Memory B cell (primary cell): ENCODE measurements around the gene SASH1.

Experiments used
- ATAC-seq: fragments of 150-1000 bp; cut with Tn5 transposase; 2 replicates; pipeline ENCODE4 v1.10.0; 2021; ENCODE audit warnings: low read depth, mild to moderate bottlenecking, moderate library complexity
- DNase-seq, 2 donors: peaks; one replicate each; pipeline ENCODE4 v3.0.0; 2022; ENCODE audit warnings: low spot score in 2 of 2
- H3K27ac Mint-ChIP-seq: one replicate; pipeline ENCODE4 v1.8.0; 2022; ENCODE audit warnings: mild to moderate bottlenecking, moderate library complexity, mixed read lengths
- H3K27me3 Mint-ChIP-seq: one replicate; pipeline ENCODE4 v1.8.0; 2022; ENCODE audit warnings: mixed read lengths
- H3K36me3 Mint-ChIP-seq: one replicate; pipeline ENCODE4 v1.8.0; 2022; ENCODE audit warnings: mild to moderate bottlenecking, mixed read lengths
- H3K4me1 Mint-ChIP-seq: one replicate; pipeline ENCODE4 v1.8.0; 2022; ENCODE audit warnings: mixed read lengths
- H3K4me3 Mint-ChIP-seq: one replicate; pipeline ENCODE4 v1.8.0; 2022; ENCODE audit warnings: mild to moderate bottlenecking, moderate library complexity, mixed read lengths
- H3K9me3 Mint-ChIP-seq: one replicate; pipeline ENCODE4 v1.8.0; 2022; ENCODE audit warnings: mixed read lengths

The SASH1 gene

DNA sequence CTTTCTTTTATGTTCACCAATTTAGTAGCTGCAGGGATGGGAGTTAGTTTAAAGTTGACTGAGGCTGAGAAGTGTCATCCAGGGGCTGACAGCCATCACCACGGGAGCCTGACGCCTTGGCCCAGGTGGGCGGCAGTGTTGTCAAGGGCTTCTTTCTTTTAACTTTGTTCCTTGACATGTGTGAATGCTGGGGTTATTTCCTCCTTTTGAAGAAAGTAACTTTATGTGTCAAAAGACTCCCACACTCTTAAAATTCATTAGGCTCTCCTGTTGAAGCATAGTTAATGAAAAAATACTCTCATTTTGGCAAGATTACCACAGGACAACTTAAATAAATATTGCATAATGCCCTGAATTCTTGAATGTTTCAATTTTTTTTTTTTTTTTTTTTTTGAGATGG, 50.0 kb downstream of the SASH1 start:
- H3K9me3 Mint-ChIP-seq, result peaks cover 1% of the 10 kb centered on the region
- H3K36me3 Mint-ChIP-seq, result peaks cover 1% of the 10 kb centered on the region
- H3K27ac Mint-ChIP-seq, result no peak overlapping the region
- DNase-seq, result no peak
- H3K4me3 Mint-ChIP-seq, result no peak overlapping the region
- no peaks in the 10 kb centered on the region for H3K4me1 Mint-ChIP-seq
- no peak for ATAC-seq
- peaks cover 8% of the 10 kb centered on the region for H3K27me3 Mint-ChIP-seq

DNA sequence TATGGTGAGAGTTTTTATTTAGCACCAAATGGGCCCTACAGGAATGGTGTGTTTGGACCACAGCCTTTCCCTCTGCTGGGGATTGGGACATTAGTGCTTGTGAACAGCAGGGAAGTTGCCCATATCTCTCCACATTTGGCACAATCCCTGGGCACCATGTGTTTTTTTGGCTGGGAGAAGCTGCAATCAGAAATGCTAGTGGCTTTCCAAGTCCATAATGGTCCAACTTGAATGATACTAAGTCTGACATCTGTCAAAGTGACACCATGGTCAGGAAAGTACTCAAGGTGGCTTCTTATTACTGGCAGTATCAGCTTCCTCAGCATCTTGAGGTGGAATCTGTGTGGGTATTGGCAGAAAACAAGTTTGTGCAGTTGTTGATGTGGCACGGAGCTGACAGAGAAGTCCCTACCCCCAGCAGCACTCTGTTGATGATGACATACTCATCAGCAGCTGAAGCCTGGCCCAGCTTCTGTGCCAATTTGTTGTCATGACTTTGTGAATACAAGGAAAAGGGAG, 53.0 kb downstream of the SASH1 start:
- peaks cover 11% of the 10 kb centered on the region for H3K27me3 Mint-ChIP-seq
- peaks cover 1% of the 10 kb centered on the region for H3K9me3 Mint-ChIP-seq
- H3K4me1 Mint-ChIP-seq, result no peaks in the 10 kb centered on the region
- ATAC-seq (no peak), DNase-seq (no peak)
- H3K4me3 Mint-ChIP-seq, result no peak overlapping the region
- H3K36me3 Mint-ChIP-seq, result peaks cover 1% of the 10 kb centered on the region
- no peak overlapping the region for H3K27ac Mint-ChIP-seq

- H3K4me1 Mint-ChIP-seq, result no peaks in the 10 kb centered on the region
- H3K27me3 Mint-ChIP-seq, result peaks cover 8% of the 10 kb centered on the region
- H3K27ac Mint-ChIP-seq, result no peak overlapping the region
- peaks cover under 1% of the 10 kb centered on the region for H3K9me3 Mint-ChIP-seq
- no peak overlapping the region for H3K4me3 Mint-ChIP-seq
- peaks cover under 1% of the 10 kb centered on the region for H3K36me3 Mint-ChIP-seq
- DNase-seq (no peak), ATAC-seq (no peak)
Measured at GRCh38 chr6:148396411-148396810, 53.8 kb downstream of the SASH1 start.

DNA sequence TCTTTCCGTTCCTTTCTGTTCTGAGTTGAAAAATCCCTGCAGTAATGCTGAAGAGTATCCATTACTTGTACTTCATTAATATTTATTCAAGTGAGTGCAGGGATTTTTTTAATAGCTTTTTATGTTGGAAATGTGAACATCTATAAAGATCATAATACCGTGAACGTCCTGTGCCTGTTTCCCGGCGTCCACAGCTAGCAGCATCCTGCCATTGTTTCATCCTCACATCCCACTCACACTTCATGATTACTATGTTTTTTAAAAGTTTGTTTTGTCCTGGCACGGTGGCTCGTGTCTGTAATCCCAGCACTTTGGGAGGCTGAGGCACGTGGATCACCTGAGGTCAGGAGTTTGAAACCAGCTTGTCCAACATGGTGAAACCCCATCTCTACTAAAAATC, 54.3 kb downstream of the SASH1 start:
- Mint-ChIP-seq H3K27ac (no peak overlapping the region), H3K9me3 (no peaks in the 10 kb centered on the region), H3K36me3 (no peaks in the 10 kb centered on the region), H3K4me3 (no peak overlapping the region), H3K4me1 (no peaks in the 10 kb centered on the region), H3K27me3 (peaks cover 9% of the 10 kb centered on the region)
- DNase-seq (no peak), ATAC-seq (no peak)

- no peaks in the 10 kb centered on the region for H3K4me1 Mint-ChIP-seq
- H3K9me3 Mint-ChIP-seq, result no peaks in the 10 kb centered on the region
- H3K27ac Mint-ChIP-seq, result no peak overlapping the region
- ATAC-seq (no peak), DNase-seq (no peak)
- no peak overlapping the region for H3K4me3 Mint-ChIP-seq
- H3K36me3 Mint-ChIP-seq, result no peaks in the 10 kb centered on the region
- peaks cover 10% of the 10 kb centered on the region for H3K27me3 Mint-ChIP-seq
Measured at GRCh38 chr6:148398244-148398643, 55.6 kb downstream of the SASH1 start.

DNA sequence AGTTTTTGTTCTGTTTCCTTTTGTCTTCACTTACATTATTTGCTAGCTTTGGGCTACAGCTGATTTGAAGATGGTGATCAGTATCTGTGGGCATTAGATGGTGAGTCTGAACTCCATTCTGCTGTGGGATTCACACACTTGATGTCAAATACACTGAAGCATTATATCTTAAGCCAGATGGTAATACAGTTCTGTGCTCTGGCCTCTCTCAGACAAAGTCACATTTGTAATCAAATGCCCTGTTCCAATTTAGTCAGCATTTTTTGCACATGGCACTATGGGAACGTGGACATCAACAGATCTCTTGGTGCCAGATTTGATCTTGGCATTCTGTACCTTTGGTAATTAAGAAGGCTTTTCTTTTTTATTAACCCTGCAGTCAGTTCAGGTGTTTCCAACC, 56.0 kb downstream of the SASH1 start:
- Mint-ChIP-seq H3K4me1 (no peaks in the 10 kb centered on the region), H3K27ac (no peak overlapping the region), H3K27me3 (peaks cover 9% of the 10 kb centered on the region), H3K9me3 (no peaks in the 10 kb centered on the region), H3K4me3 (no peak overlapping the region), H3K36me3 (no peaks in the 10 kb centered on the region)
- DNase-seq, result no peak
- no peak for ATAC-seq

GRCh38 chr6:148401571-148401970, 58.9 kb downstream of the SASH1 start:
- Mint-ChIP-seq H3K4me1 (no peaks in the 10 kb centered on the region), H3K9me3 (no peaks in the 10 kb centered on the region), H3K4me3 (no peak overlapping the region), H3K27me3 (peaks cover 16% of the 10 kb centered on the region), H3K36me3 (no peaks in the 10 kb centered on the region), H3K27ac (no peak overlapping the region)
- DNase-seq, result no peak
- no peak for ATAC-seq

GRCh38 chr6:148404456-148405054, 61.9 kb downstream of the SASH1 start:
- Mint-ChIP-seq H3K36me3 (no peaks in the 10 kb centered on the region), H3K9me3 (no peaks in the 10 kb centered on the region), H3K27ac (no peak overlapping the region), H3K4me3 (no peak overlapping the region), H3K27me3 (peaks cover 17% of the 10 kb centered on the region), H3K4me1 (no peaks in the 10 kb centered on the region)
- ATAC-seq (no peak), DNase-seq (no peak)

DNA sequence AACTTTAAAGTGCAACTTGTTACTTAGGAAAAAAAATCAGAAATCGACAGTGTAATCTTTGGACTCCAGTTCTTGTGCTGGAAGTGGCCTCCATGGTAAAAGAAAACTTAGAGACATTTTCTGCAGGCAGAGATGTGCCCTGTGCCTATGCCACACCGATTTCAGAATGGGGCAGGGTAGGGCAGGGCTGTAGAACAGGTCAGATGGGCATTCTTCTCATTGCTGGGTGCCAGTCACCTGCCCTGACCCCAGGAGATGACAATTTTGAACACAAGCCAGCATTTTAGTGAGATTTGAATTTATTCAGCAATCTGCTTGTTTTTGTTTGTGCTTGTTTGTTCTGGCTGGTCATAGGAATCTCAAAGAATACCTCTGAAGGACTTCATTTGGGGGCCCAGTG, 63.3 kb downstream of the SASH1 start:
- DNase-seq, result no peak
- no peaks in the 10 kb centered on the region for H3K4me1 Mint-ChIP-seq
- no peak overlapping the region for H3K4me3 Mint-ChIP-seq
- no peak overlapping the region for H3K27ac Mint-ChIP-seq
- no peaks in the 10 kb centered on the region for H3K9me3 Mint-ChIP-seq
- no peaks in the 10 kb centered on the region for H3K36me3 Mint-ChIP-seq
- no peak for ATAC-seq
- H3K27me3 Mint-ChIP-seq, result peaks cover 17% of the 10 kb centered on the region

- H3K27me3 Mint-ChIP-seq, result peaks cover 16% of the 10 kb centered on the region
- ATAC-seq (no peak), DNase-seq (no peak)
- H3K9me3 Mint-ChIP-seq, result no peaks in the 10 kb centered on the region
- H3K27ac Mint-ChIP-seq, result no peak overlapping the region
- no peak overlapping the region for H3K4me3 Mint-ChIP-seq
- no peaks in the 10 kb centered on the region for H3K36me3 Mint-ChIP-seq
- H3K4me1 Mint-ChIP-seq, result no peaks in the 10 kb centered on the region
Measured at GRCh38 chr6:148406579-148407371, 64.1 kb downstream of the SASH1 start.

GRCh38 chr6:148407372-148407771, 64.7 kb downstream of the SASH1 start:
- no peaks in the 10 kb centered on the region for H3K4me1 Mint-ChIP-seq
- no peak overlapping the region for H3K27ac Mint-ChIP-seq
- H3K4me3 Mint-ChIP-seq, result no peak overlapping the region
- H3K9me3 Mint-ChIP-seq, result no peaks in the 10 kb centered on the region
- no peak for ATAC-seq
- no peaks in the 10 kb centered on the region for H3K36me3 Mint-ChIP-seq
- no peak for DNase-seq
- H3K27me3 Mint-ChIP-seq, result peaks cover 14% of the 10 kb centered on the region

- H3K4me1 Mint-ChIP-seq, result no peaks in the 10 kb centered on the region
- H3K27ac Mint-ChIP-seq, result no peak overlapping the region
- H3K9me3 Mint-ChIP-seq, result no peaks in the 10 kb centered on the region
- no peak overlapping the region for H3K4me3 Mint-ChIP-seq
- ATAC-seq, result no peak
- peaks cover 15% of the 10 kb centered on the region for H3K27me3 Mint-ChIP-seq
- no peak for DNase-seq
- H3K36me3 Mint-ChIP-seq, result no peaks in the 10 kb centered on the region
Measured at GRCh38 chr6:148413321-148414091, 70.9 kb downstream of the SASH1 start.

DNA sequence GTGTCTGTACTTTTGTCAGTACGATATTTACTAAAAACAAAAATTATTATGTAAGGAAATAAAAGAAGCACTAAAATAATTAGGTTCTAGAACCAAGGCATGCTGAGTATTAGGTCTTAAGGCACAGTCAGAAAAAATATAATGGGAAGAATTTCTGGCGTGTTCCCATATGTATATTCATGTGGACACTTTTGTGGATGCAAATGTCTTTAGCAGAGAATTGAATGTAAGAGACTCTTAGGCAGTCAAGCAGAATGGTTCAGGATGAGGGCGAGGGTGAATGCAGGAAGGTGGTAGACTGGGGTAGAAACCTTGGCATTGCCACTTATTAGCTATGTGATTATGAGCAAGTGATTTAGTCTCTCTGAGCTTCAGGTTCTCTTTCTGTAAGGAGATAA, 71.5 kb downstream of the SASH1 start:
- H3K27me3 Mint-ChIP-seq, result peaks cover 11% of the 10 kb centered on the region
- no peaks in the 10 kb centered on the region for H3K36me3 Mint-ChIP-seq
- ATAC-seq (no peak), DNase-seq (no peak)
- no peak overlapping the region for H3K27ac Mint-ChIP-seq
- H3K4me1 Mint-ChIP-seq, result no peaks in the 10 kb centered on the region
- no peaks in the 10 kb centered on the region for H3K9me3 Mint-ChIP-seq
- H3K4me3 Mint-ChIP-seq, result no peak overlapping the region

GRCh38 chr6:148414836-148415235, 72.2 kb downstream of the SASH1 start:
- Mint-ChIP-seq H3K27ac (no peak overlapping the region), H3K4me1 (no peaks in the 10 kb centered on the region)
- ATAC-seq, result no peak

More at GRCh38 chr6:148414836-148415235, 72.2 kb downstream of the SASH1 start:
- H3K36me3 Mint-ChIP-seq, result no peaks in the 10 kb centered on the region
- peaks cover 11% of the 10 kb centered on the region for H3K27me3 Mint-ChIP-seq
- no peaks in the 10 kb centered on the region for H3K9me3 Mint-ChIP-seq
- no peak for DNase-seq
- no peak overlapping the region for H3K4me3 Mint-ChIP-seq
